ENCODE measurements around the gene EIF4B. TPM values are rescaled to one million over a fixed set of nuclear protein-coding genes. Genes with fewer than 3 reads are reported as not detected.
A peak's percentile ranks its signal among the peaks of the same experiment; 100 is the strongest.

The EIF4B gene
- total and polyA plus RNA-seq, 2 experiments from 2014 or later, result 141 to 584 TPM

GRCh38 chr12:53061404-53062010, 55.3 kb downstream of the EIF4B start:
- Histone ChIP-seq H3K79me2 (replicated peaks; ENCODE audit: insufficient read depth) (no peaks in the 10 kb centered on the region), H3K27me3 (ENCODE audit: insufficient read depth) (peaks cover 17% of the 10 kb centered on the region; the same call in 1 of the 2 replicates), H4K20me1 (replicated peaks; ENCODE audit: insufficient read depth) (no peaks in the 10 kb centered on the region), H3K9me2 (ENCODE audit: insufficient read depth) (no peaks in the 10 kb centered on the region), H2AFZ (no peak overlapping the region), H3K4me3 (no peak overlapping the region), H3K36me3 (ENCODE audit: insufficient read depth) (no peaks in the 10 kb centered on the region; the same call in 1 of the 2 replicates), H3K27ac (ENCODE audit: low read depth) (no peak overlapping the region), H3F3A (replicated peaks; ENCODE audit: low read depth) (no peaks in the 10 kb centered on the region), H3K4me2 (no peak overlapping the region; the same call in 1 of the 2 replicates), H3K4me1 (ENCODE audit: insufficient read depth) (no peaks in the 10 kb centered on the region)
- Mint-ChIP-seq H3K27ac (no peak overlapping the region), H3K9me3 (no peaks in the 10 kb centered on the region; the same call in 2 of the 3 replicates), H3K36me3 (ENCODE audit: low read depth) (peaks cover 3% of the 10 kb centered on the region; the same call in 1 of the 3 replicates), H3K4me1 (peaks cover 6% of the 10 kb centered on the region), H3K27me3 (ENCODE audit: insufficient read depth, low read depth, poor library complexity) (peaks cover 7% of the 10 kb centered on the region), H3K4me3 (no peak overlapping the region)
- ATAC-seq, result peak; percentile 76
- DNase-seq (ENCODE audit: low spot score), result peak; percentile 67
- TF ChIP-seq, protein P1, sequence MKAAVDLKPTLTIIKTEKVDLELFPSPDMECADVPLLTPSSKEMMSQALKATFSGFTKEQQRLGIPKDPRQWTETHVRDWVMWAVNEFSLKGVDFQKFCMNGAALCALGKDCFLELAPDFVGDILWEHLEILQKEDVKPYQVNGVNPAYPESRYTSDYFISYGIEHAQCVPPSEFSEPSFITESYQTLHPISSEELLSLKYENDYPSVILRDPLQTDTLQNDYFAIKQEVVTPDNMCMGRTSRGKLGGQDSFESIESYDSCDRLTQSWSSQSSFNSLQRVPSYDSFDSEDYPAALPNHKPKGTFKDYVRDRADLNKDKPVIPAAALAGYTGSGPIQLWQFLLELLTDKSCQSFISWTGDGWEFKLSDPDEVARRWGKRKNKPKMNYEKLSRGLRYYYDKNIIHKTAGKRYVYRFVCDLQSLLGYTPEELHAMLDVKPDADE (IDR thresholded peaks at IDR 0.05), result no peak
- peak; percentile 60 to 82 for TF ChIP-seq CTCF (conservative IDR thresholded peaks at IDR 0.05; ENCODE audit: low read depth in 2 of 2)

DNA sequence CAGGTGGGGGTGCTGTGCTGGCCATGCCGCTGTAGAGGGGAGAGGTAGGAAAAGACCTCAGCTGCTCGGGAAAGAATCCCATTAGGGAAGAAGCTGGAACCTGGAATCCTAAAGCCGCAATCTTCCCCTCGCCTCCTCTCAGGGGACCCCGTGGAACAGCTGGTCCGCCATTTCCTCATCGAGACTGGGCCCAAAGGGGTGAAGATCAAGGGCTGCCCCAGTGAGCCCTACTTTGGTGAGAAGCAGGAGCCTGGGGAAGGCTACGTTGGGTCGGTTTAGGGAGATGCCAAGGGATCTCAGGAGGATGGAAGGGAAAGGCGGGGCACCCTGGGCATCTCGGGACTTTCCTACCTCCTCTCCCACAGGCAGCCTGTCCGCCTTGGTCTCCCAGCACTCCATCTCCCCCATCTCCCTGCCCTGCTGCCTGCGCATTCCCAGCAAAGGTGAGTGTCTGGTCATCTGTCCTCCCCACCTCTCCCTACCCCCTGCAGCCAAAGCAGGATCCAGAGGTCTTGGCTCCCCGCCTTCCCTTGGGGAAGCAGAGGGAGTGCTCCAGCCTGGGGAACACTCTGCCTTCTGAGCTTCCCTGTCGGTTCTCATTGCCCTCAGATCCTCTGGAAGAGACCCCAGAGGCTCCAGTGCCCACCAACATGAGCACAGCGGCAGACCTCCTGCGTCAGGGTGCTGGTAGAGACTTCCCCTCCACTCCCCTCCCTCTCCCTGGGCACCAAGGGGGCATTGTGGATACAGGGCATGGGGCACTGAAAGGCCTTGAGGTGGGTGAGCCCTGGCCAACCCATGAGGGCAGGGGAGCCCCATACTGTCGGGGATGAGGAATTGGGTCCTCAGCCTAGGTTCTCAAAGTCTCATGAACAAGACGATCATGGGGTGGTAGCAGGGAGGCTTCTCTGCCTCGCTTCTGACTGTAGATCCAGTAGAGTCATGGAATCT, 56.0 kb downstream of the EIF4B start:
- Histone ChIP-seq H3K27ac (ENCODE audit: low read depth) (no peak overlapping the region), H3K4me3 (no peak overlapping the region), H3K4me1 (ENCODE audit: insufficient read depth) (no peaks in the 10 kb centered on the region), H3K4me2 (no peak overlapping the region; the same call in 1 of the 2 replicates), H3K79me2 (replicated peaks; ENCODE audit: insufficient read depth) (no peaks in the 10 kb centered on the region), H4K20me1 (replicated peaks; ENCODE audit: insufficient read depth) (no peaks in the 10 kb centered on the region), H3K36me3 (ENCODE audit: insufficient read depth) (no peaks in the 10 kb centered on the region; the same call in 1 of the 2 replicates), H3F3A (replicated peaks; ENCODE audit: low read depth) (no peaks in the 10 kb centered on the region), H3K27me3 (ENCODE audit: insufficient read depth) (peaks cover 11% of the 10 kb centered on the region; the same call in 1 of the 2 replicates), H2AFZ (no peak overlapping the region), H3K9me2 (ENCODE audit: insufficient read depth) (no peaks in the 10 kb centered on the region)
- Mint-ChIP-seq H3K36me3 (ENCODE audit: low read depth) (peaks cover 3% of the 10 kb centered on the region; the same call in 1 of the 3 replicates), H3K27ac (no peak overlapping the region), H3K4me3 (no peak overlapping the region), H3K27me3 (ENCODE audit: insufficient read depth, low read depth, poor library complexity) (peaks cover 13% of the 10 kb centered on the region), H3K4me1 (peaks cover 10% of the 10 kb centered on the region), H3K9me3 (no peaks in the 10 kb centered on the region; the same call in 2 of the 3 replicates)
- DNase-seq (ENCODE audit: low spot score), result no peak
- no peak for ATAC-seq
- TF ChIP-seq EZH2 (IDR thresholded peaks at IDR 0.05; ENCODE audit: low read depth, unreplicated experiment) (no peak), ZNF462 (CRISPR knock-in tag; IDR thresholded peaks at IDR 0.05) (no peak)
